PC-3 (cell line): Measurements from ENCODE around the gene FAM187B.

Source experiments
- EZH2 ChIP-seq: fragments of 300-600 bp; sonication (generic); IDR thresholded peaks from one replicate; pipeline ENCODE4 v1.6.1; 2017; ENCODE audit warnings: antibody characterized with exemption, mild to moderate bottlenecking, low read length; ENCODE audit not compliant: unreplicated experiment
- TF ChIP-seq, protein P1 (sequence below): fragments of 300-600 bp; sonication (generic); conservative IDR thresholded peaks from 2 replicates; pipeline ENCODE4 v1.5.1; 2017; ENCODE audit warnings: antibody characterized with exemption, low read depth, mild to moderate bottlenecking, low read length

DNA sequence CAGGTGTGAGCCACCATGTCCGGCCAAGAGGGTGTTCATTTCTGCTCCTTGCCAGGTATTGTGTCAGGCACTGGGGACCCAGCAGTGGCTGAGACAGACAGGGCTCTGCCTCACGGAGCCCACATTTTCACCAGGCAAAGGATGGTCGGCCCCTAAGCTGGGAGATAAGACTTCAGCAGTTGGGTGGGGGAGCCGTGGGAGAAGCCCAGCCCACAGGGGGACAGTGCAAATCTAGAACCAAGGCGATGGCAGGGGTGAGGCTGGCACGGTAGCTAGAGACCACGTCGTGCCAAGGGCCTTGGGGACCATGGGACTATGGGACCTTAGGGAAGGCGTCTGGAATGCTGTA, 28.5 kb upstream of the FAM187B start:
- TF ChIP-seq, protein P1, sequence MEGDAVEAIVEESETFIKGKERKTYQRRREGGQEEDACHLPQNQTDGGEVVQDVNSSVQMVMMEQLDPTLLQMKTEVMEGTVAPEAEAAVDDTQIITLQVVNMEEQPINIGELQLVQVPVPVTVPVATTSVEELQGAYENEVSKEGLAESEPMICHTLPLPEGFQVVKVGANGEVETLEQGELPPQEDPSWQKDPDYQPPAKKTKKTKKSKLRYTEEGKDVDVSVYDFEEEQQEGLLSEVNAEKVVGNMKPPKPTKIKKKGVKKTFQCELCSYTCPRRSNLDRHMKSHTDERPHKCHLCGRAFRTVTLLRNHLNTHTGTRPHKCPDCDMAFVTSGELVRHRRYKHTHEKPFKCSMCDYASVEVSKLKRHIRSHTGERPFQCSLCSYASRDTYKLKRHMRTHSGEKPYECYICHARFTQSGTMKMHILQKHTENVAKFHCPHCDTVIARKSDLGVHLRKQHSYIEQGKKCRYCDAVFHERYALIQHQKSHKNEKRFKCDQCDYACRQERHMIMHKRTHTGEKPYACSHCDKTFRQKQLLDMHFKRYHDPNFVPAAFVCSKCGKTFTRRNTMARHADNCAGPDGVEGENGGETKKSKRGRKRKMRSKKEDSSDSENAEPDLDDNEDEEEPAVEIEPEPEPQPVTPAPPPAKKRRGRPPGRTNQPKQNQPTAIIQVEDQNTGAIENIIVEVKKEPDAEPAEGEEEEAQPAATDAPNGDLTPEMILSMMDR: no peak
- TF ChIP-seq EZH2: no peak
